Forelimb muscle (tissue), 1 donor: Measurements from ENCODE around the gene C5orf15. TPM values are rescaled to one million over a fixed set of nuclear protein-coding genes. Genes with fewer than 3 reads are reported as not detected.

ENCODE experiments used
- DNase-seq: peaks from one replicate; pipeline ENCODE4 v3.0.0-alpha.2; 2013; ENCODE audit warnings: low read depth
- polyA plus RNA-seq: library from polyadenylated mRNA; unstranded; fragments of 120-200 nt; gene quantifications from one replicate; pipeline ENCODE4 v1.2.1, GENCODE V29; 2013; ENCODE audit not compliant: insufficient read length

Gene C5orf15
- polyA plus RNA-seq: 57.1 TPM

GRCh38 chr5:133968204-133968980 lies at the start of gene C5orf15:
Gene C5orf15 (minus strand): TSS chr5:133968625. CDS start chr5:133968584, 41 bp downstream.
- DNase-seq: peak; percentile 96

- no peak for DNase-seq
Measured at GRCh38 chr5:134008266-134008749, 39.9 kb upstream of the C5orf15 start.

DNA sequence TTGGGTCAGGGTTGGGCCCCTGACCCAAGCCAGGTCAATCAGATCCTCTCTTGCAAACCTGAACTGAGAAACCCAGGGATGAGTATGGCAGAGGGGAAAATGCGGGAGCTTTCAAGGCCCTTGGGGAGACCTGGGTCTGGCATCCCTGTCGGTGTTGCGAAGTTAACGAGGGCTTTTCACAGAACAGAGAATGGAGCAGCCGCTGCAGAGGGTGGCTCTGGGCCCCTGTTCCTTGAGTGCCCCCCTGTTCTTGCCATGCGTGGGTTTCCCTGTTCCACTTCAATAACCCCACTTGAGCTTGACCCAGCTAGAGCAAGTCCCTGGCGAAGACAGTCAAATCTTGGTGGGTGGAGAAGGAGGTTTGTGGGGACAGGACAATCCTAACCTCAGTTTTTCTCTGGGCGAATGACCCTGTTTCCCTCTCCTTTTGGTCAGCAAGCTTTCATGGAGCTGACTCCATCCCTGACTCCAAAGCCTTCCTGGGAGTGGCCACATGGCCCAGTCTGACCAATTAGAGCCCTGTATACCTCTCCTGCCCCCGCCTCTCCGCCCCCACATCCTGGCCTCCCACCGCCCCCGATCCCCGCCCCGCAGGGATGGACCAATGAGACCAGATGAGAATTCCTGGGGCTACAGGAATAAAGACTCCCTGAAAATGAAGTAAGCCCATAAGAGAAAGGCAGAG lies 39.3 kb upstream of the C5orf15 start:
- DNase-seq: no peak

- DNase-seq: no peak
Measured at GRCh38 chr5:134006115-134006514, 37.7 kb upstream of the C5orf15 start.

GRCh38 chr5:134005417-134006061 lies 37.1 kb upstream of the C5orf15 start:
- no peak for DNase-seq

DNA sequence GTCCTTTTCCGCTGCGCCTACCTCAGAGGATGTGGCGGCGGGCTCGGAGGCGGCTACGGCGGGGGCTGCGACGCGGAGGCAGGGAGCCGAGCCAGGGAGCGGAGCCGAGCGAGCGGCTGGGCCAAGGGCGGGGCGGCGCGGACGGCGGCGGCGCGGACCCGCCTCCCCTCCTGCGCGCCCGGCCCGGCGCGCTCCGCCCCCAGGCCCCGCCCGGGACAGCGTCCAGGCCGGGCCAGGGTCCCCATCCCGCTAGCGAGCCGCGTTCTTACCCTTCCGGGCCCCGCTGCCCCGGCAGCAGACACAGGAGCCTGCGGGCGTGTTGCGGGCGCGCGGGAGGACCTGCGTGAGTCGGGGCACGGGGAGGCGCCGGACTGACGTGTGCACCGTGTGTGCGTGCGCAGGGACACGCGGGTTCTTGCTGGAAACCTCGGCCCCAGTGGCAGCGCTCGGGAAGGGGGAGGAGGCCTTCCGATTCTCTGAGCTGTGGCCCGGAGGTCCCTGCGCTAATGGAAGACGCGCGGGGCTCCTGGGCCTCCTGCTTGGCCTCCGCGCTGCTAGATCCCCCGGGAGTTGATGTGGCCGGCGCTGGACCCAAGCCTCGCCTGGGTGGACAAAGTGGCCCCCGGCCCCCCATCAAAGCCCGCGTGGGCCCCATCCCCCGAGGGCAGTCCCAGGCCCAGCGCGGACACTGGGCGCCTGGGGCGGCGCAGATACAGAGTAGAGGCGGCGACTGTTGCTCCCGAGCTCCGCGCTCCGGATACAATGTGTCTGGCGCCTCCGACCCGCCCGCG lies 36.4 kb upstream of the C5orf15 start, which contains the start of gene VDAC1:
Gene VDAC1 (minus strand): TSS at position 350 of the 791 bp plus-strand sequence. CDS start 11,963 bp downstream, outside the sequence.
- DNase-seq: peak; percentile 51

DNA sequence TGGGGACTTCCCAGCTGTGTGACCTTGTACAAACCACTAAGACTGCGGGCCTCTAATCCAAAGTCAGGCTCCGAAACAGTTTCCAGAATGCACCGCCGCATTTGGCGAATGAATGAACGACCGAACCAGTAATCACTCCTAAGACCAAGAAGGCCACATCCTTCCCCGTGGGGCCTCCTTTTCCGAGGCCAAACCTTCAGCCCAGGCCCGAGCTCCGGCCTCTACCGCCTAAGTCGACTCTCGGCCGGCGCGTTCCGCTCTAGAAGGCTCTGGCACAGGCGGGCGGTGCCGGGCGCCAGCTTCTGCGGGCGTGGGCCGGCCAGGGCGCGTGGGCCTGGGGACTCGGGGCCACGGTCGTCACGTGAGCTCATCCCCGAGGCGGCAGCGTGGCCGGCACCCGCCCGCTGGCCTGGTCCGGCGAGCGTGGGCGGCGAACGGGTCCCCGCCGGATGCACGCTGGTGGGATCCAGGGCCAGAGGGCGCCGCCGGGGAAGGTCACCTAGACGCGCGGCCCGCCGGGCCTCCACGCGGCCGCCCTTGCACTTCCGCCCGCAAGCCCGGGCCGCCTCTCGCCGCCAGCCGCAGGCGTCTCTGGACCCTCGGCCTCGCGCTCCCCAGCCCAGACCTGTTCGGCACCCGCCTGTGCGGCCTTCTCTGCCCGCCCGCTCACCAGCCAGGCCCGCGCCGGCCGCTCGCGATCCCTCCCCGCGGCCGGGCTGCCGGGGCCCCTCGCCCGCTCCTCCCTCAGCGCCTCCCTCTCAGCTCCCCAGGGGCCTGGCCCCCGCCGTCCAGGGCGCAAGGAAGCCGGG lies 35.6 kb upstream of the C5orf15 start:
- DNase-seq: no peak

DNA sequence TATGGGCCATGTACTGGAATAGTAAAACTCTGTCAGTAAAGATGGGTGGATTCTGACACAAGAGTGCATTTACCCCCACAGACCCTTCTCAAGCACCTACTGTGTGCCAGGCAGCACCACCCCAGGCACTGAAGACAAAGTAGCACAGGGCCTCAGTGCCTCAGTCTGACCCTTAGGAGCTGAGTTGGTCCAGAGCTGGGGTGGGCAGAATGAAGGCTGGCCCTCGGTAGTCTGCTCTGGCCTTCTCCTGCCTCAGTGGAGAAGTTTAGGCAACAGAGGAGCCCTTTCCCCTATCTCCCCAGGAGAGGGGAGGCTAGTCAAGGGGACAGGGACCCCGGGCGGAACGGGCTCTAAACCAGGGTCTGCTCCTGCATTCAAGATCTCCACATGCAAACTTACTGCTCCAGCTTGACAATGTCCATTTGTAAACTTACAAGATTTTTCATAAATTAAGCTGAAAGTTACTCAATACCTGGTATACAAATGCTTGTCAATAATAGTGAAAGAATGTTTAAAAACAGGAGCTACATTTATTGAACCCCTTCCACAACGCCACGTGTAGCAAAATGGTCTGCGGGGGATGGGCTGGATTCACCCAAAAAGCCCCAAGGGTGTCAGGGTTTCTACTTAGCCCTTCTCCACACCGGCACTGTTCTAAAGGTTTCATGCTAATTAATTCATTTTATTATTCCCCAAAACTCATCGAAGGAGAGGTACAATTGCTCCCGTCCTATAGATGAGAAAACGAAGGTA lies 34.8 kb upstream of the C5orf15 start:
- no peak for DNase-seq

GRCh38 chr5:134001938-134002731 lies 33.7 kb upstream of the C5orf15 start:
- DNase-seq: no peak

DNA sequence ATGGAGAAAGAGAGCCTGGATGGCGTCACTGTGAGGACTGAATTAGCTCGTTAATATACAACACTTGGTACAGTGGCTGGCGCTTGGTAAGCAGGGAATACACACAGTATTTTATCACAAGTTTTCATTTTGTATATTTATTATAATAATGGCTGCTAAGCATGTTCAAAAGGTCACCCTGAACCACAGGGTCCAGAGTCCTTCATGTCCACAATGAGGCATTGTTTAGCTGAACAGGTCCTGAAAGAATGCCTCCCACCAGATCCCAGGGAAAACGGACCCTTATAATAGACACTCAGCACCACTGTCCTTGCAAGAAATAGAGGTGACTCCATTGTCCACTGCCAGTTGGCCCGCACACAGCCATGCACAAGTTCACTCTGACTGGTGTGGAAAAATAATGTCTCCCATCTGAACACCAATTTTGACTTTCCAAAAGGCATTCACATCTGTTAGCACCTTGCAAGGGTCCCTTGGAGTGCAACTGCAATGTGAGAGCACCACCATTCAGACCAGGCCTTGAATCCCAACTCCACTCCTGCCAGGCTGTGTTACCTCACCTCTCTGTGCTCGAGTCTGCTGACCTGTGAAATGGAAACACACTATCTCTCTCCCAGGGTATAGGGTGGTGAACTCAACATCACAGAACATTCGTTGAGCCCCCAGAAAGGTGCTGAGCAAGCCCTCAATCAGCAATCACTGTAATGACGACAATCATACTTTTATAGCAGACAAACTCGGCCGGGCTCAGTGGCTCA lies 32.5 kb upstream of the C5orf15 start:
- DNase-seq: no peak

DNA sequence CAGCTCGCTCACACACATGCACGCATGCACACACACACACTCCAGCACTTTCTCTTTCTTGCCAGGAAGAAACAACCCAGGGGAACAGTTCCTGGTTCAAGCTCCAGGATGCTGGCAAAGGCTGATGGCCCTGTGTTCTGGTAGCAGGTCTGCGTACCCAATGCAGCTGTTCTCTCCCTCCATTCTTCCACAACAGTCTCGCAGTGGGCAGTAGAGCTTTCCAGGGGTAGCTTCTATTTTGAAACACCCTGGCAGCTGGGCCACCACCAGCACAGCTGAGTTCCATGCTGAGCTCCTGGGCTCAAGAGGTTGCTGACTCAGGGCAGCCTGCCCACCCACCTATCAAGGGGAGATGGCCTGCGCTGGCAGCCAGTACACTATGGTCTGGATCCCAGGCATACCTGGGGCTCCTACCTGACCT lies 31.7 kb upstream of the C5orf15 start:
- DNase-seq: no peak

- no peak for DNase-seq
Measured at GRCh38 chr5:133998807-133999206, 30.4 kb upstream of the C5orf15 start.

GRCh38 chr5:133998042-133998441 lies 29.6 kb upstream of the C5orf15 start:
- no peak for DNase-seq

DNA sequence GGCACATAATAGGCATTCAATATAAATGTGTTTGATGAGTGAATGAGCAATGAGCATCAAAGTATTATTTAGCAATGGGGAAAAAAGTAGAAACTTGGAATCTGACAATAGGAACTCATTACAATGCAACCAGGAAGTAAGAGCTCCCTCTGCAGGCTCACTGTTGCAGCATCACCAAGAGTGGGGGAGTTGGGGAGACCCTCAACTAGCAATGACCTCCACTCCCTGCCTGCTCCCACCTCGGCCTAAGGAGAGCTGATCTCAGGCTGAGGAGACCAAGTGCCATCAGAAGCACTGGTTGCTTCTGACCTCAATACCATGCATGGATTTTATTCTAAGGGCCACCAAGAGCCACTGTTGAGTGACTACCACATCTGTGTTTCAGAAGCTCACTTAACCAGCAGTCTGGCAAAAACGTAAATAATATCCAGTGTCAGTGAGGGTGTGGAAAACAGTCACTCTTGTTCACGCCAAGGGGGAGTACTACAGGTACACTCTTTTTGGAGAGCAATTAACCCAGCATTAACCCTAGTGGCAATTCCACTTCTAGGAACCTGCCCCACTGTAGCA lies 28.3 kb upstream of the C5orf15 start:
- no peak for DNase-seq

DNA sequence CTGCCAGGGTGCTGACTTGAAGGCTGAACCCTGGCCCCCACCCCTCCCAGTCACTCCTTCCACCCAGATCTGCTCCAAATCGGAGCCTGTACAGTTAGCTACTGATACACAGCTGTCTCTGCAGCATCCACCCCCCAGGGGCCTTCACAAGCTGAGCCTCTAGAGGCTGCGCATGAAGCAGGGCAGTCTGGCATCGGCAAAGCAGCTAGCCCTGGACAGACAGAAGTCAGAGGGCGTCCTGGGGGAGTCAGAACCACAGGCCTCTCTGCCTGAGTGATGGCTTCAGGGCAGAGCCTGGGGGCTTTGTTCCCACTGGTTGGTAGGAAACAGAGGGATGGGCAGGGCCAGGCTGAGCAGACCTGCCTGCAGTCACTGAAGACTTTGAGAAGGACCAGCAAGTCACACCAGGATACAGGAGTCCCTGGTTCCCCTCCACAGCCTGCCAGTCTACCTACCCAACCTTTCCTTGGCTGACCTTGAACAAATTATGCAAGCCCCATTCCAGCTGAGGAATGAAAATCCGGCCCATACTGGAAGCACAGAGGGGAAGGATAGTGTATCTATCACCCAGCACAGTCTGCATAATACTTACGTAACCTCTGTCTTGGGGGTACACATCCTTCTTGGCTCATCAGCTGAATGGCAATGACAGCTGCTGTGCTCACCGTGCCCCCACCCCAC lies 27.6 kb upstream of the C5orf15 start:
- no peak for DNase-seq

- no peak for DNase-seq
Measured at GRCh38 chr5:133995341-133995740, 26.9 kb upstream of the C5orf15 start.

- no peak for DNase-seq
Measured at GRCh38 chr5:133994990-133995333, 26.5 kb upstream of the C5orf15 start.
